Colonic mucosa (tissue), 4 donors: ENCODE measurements around the gene TPRG1L. TPM values are rescaled to one million over a fixed set of nuclear protein-coding genes. Genes with fewer than 3 reads are reported as not detected.

ENCODE experiments used
- DNase-seq: peaks from one replicate; pipeline ENCODE4 v3.0.0-alpha.2; 2020
- H3K27ac ChIP-seq: fragments of 200-600 bp; one replicate; pipeline ENCODE4 v1.8.0; 2021
- H3K27me3 ChIP-seq: fragments of 200-600 bp; one replicate; pipeline ENCODE4 v1.8.0; 2021
- H3K36me3 ChIP-seq: fragments of 200-600 bp; one replicate; pipeline ENCODE4 v1.8.0; 2021
- H3K4me1 ChIP-seq: fragments of 200-600 bp; one replicate; pipeline ENCODE4 v1.8.0; 2021; ENCODE audit warnings: mild to moderate bottlenecking
- H3K4me3 ChIP-seq: fragments of 200-600 bp; one replicate; pipeline ENCODE4 v1.8.0; 2021
- H3K9ac ChIP-seq, 2 donors: one replicate each; pipeline ENCODE4 v1.7.0; 2013; ENCODE audit warnings: control low read depth in 2 of 2, low read depth in 2 of 2, low read length in 2 of 2
- H3K9me3 ChIP-seq: fragments of 200-600 bp; one replicate; pipeline ENCODE4 v1.8.0; 2021
- CTCF ChIP-seq: fragments of 200-600 bp; IDR thresholded peaks from one replicate; pipeline ENCODE4 v1.8.0; 2022; ENCODE audit warnings: antibody characterized with exemption, mild to moderate bottlenecking
- intact Hi-C: fragments of 100-400 bp; cut with DNase I; formaldehyde crosslinking; loops from one replicate; pipeline ENCODE4 v1.14.1; 2022
- total RNA-seq, 2 donors: library from RNA; stranded (reverse); fragmentation: NEBNext Ultra II Directional in 1 of 2; extraction: Animal tissue kit (Norgen Biotek cat#: 25700) in 1 of 2; gene quantifications; one replicate each; pipeline ENCODE4 v1.2.1, GENCODE V29; 2021
- donor health status: healthy.
- donor health status: DM: no; HTN: no; CAD: no.
- donor health status: DM: no; HTN: no; CAD: no.

The TPRG1L gene
- total RNA-seq, 2 donors from 2014 or later, result 63.0 to 81.5 TPM

- TF ChIP-seq CTCF, result no peak
Measured at GRCh38 chr1:3600354-3600753, 24.5 kb upstream of the TPRG1L start.

GRCh38 chr1:3601743-3602142 is 23.1 kb upstream of the TPRG1L start:
- no peak for DNase-seq
- Histone ChIP-seq H3K36me3 (no peaks in the 10 kb centered on the region), H3K4me1 (no peaks in the 10 kb centered on the region), H3K9ac (no peak overlapping the region), H3K9me3 (no peaks in the 10 kb centered on the region), H3K4me3 (no peak overlapping the region), H3K27ac (no peak overlapping the region), H3K27me3 (no peaks in the 10 kb centered on the region)
- intact Hi-C loops, result no loop called here
- no peak for TF ChIP-seq CTCF

More at GRCh38 chr1:3600354-3600753, 24.5 kb upstream of the TPRG1L start:
- Histone ChIP-seq H3K36me3 (no peaks in the 10 kb centered on the region), H3K9me3 (no peaks in the 10 kb centered on the region), H3K4me1 (no peaks in the 10 kb centered on the region), H3K9ac (no peak overlapping the region), H3K27ac (no peak overlapping the region), H3K4me3 (no peak overlapping the region), H3K27me3 (no peaks in the 10 kb centered on the region)
- no peak for DNase-seq
- intact Hi-C loops, result no loop called here

- H3K4me1 ChIP-seq, result no peaks in the 10 kb centered on the region
- no peaks in the 10 kb centered on the region for H3K27me3 ChIP-seq
- H3K9ac ChIP-seq, result no peak overlapping the region
- no peaks in the 10 kb centered on the region for H3K9me3 ChIP-seq
- intact Hi-C loops, result no loop called here
- H3K27ac ChIP-seq, result no peak overlapping the region
- H3K36me3 ChIP-seq, result no peaks in the 10 kb centered on the region
- DNase-seq, result no peak
- TF ChIP-seq CTCF, result no peak
- no peak overlapping the region for H3K4me3 ChIP-seq
Measured at GRCh38 chr1:3602375-3602774, 22.4 kb upstream of the TPRG1L start.

GRCh38 chr1:3603156-3603555 is 21.7 kb upstream of the TPRG1L start:
- DNase-seq, result no peak
- intact Hi-C loops, result no loop called here

GRCh38 chr1:3603571-3604467 is 21.0 kb upstream of the TPRG1L start:
- no peak for TF ChIP-seq CTCF
- no peak for DNase-seq
- no peak overlapping the region for H3K4me3 ChIP-seq
- intact Hi-C loops, result no loop called here
- no peaks in the 10 kb centered on the region for H3K4me1 ChIP-seq
- H3K9me3 ChIP-seq, result no peaks in the 10 kb centered on the region
- no peaks in the 10 kb centered on the region for H3K36me3 ChIP-seq
- no peak overlapping the region for H3K9ac ChIP-seq
- H3K27me3 ChIP-seq, result no peaks in the 10 kb centered on the region
- H3K27ac ChIP-seq, result no peak overlapping the region

More at GRCh38 chr1:3603156-3603555, 21.7 kb upstream of the TPRG1L start:
- H3K9me3 ChIP-seq, result no peaks in the 10 kb centered on the region
- H3K27ac ChIP-seq, result no peak overlapping the region
- no peaks in the 10 kb centered on the region for H3K4me1 ChIP-seq
- H3K27me3 ChIP-seq, result no peaks in the 10 kb centered on the region
- H3K36me3 ChIP-seq, result no peaks in the 10 kb centered on the region
- TF ChIP-seq CTCF, result no peak
- no peak overlapping the region for H3K9ac ChIP-seq
- no peak overlapping the region for H3K4me3 ChIP-seq
